ENCODE measurements around the gene HEMK1.

HEMK1 gene

GRCh38 chr3:50568947-50569749 is at the start of gene HEMK1:
HEMK1 (plus strand) TSS chr3:50569522; CDS start chr3:50571105, 1,583 bp downstream.
- DNase-seq (ENCODE audit: low read depth in 2 of 2) = peak; percentile 89 to 90

DNA sequence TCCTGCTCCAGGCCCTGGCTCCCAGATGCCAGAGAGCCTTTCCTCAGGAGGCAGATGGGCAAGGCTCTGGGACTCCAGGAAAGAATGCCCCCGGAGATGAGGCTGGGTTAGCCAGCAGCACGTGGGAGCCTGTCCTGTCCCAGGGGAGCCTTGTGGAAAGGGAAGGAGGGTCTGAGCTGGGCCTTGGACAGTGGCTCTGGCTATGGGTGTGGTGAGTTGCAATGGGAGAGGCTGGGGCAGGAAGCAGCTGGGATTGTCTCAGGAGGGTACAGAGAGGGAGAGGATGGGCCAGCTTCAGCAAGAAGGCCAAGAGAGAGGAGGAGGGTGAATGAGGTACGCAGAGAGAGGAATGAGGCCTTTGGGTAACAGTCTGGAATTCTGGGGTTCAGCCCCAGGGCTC is 48.5 kb upstream of the HEMK1 start:
- DNase-seq (ENCODE audit: low read depth in 2 of 2) = no peak

DNA sequence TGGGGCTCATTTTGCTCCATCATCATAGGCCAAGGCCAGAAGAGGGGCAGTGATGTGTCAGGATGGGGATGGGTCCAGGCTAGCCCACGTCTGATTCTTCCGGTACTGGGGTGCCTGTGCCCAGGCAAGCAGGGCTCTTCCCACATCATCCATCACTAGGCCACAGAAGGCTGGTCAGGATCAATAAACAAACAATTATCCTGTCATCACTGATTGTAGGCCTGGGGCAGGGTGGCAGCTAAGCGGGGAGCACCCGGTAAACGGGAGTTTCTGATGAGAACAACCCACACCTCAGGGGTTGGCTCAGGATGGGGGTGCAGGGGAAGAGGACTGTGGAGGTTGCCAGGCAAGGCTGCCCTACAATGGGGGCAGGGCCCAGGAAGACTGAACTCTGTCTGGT is 47.8 kb upstream of the HEMK1 start:
- no peak for DNase-seq (ENCODE audit: low read depth in 2 of 2)

GRCh38 chr3:50523279-50523811 is 46.0 kb upstream of the HEMK1 start:
- no peak for DNase-seq (ENCODE audit: low read depth in 2 of 2)

- DNase-seq (ENCODE audit: low read depth in 2 of 2) = no peak
These were observed 44.6 kb upstream of the HEMK1 start for GRCh38 chr3:50524746-50525145.

DNA sequence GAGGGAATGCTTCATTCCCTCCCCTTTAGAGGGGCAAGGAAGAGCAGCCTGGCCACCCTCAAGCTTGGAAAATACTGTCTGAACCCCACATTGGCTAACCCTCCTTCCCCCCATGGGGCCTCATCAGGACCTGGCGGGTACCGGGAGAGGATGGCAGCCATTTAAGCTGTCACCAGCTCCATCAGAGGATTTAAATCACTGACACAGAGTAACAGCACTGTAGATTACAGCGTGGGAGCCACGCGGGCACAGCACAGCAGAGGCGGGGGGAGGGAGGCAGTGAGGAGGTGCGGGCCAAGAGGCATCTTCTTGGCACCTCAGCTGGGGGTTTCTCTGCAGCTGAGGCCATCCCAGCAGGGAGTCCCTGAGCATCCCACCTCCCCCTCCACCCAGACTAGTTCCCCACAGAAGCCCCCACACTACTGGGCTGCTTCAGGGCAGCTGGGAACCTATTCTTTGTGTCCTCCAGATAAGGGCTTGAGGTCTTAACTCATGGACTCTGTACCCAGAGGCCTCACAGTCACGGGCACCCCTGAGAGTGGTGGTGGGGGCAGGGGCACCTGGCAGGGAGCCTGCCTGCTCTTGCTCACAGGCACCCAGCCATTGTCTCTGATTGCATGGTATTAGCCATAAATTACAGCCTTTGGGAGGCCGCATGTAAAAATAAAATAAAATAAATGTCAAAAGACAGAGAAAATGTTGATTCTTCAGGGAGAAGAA is 44.0 kb upstream of the HEMK1 start:
- no peak for DNase-seq (ENCODE audit: low read depth in 2 of 2)

DNA sequence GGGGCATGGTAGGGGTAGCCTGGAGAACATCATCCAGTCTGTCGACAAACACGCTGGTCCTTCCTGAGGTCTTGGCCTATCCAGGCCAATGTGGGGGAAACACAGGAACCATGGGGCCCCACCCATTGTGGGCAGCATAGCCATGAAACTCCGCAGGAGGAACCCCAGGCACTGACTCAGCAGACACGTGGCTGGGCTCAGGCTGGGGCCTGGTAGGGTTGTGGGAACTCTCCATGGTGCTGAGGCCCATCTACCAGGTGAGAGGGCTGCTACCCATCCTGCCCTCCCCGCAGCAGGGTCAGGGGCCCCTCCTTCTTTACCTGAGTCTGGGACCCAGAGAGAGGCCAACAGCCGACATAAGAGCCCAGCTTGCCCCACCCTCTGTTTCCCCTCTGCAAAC is 43.3 kb upstream of the HEMK1 start:
- peak in 1 of 2 donors; percentile 29 for DNase-seq (ENCODE audit: low read depth in 2 of 2)

DNA sequence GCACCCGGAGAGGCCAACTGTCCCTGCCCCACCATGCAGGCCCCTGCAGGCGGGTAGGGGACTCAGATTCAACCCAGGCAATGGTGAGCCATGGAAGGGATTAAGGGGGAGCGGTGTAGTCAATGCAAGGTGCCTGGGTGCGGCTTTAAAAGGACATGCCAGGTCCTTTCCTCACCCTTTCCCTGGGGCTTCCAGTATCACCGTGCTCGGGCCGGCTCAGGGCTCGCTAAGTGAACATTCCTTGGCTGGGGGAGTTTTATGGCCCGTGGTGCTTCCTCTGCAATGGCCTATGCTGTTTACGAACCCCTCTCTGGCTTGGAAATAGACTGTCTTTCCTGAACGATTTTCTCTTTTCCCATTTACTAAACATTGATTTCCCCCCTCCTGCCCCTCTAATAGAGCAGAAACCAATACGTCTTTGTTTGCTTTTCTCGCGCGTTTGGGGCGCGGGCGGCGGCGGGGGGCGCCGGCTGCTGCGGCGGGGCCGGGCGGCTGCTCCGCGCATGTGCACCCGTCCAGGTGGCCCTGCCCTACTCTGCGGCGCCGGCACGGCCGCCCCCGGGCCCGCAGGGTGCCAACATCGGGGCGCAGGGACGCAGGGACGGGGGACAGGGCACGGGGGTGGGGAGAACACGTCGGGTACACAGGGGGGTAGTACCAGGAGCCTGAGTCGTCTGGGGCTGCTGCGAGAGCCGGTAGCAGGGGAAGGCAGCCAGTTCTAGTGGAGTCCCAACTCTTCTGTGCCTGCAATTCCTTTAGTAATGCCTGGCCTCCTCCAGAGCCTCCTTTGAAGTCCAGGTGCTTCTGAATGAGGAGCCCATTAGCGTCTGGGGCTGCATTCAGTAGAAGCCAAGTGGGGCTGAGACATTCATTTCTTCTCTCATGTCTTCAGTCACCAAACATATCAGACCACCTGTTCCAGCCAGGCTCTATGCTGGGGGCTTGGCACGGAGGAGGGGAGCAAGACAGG is 39.0 kb upstream of the HEMK1 start:
- no peak for DNase-seq (ENCODE audit: low read depth in 2 of 2)

GRCh38 chr3:50531201-50531600 is 38.1 kb upstream of the HEMK1 start:
- DNase-seq (ENCODE audit: low read depth in 2 of 2) = no peak

GRCh38 chr3:50532062-50532705 is 37.1 kb upstream of the HEMK1 start:
- no peak for DNase-seq (ENCODE audit: low read depth in 2 of 2)

GRCh38 chr3:50533316-50533715 is 36.0 kb upstream of the HEMK1 start:
- DNase-seq (ENCODE audit: low read depth in 2 of 2) = no peak

DNA sequence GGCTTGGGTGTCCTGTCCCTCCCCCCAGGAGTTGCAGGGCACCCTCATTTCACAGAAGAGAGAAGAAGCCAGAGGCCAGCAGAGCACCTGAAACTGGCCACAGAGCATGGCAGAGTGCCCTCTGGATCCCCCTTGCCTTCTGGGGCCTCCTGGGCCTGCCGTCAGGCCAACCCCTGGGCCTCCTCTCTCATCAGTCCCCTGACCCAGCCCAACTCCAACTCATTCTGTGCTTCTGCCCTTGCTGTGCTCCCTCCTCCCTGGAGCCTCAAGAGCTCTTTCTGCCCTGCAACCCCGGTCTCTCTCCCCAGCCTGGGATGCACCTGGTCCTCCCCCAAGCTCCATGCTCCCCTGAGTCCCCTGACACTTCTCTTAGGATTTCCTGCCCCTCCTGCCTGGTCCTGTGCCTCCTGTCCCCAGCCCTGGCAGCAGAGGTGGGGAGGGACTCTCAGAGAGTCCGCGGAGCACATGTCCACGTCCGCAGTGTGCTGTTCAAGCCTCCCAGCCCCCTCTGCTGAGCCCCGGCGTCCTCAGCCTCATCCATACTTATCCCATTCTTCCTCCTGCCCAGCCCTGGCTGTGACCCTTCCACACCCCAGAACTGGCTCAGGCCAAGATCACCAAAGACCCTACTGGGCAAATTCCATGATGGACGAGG is 35.4 kb upstream of the HEMK1 start:
- DNase-seq (ENCODE audit: low read depth in 2 of 2) = no peak

- DNase-seq (ENCODE audit: low read depth in 2 of 2) = no peak
These were observed 34.5 kb upstream of the HEMK1 start for GRCh38 chr3:50534681-50535330.

DNA sequence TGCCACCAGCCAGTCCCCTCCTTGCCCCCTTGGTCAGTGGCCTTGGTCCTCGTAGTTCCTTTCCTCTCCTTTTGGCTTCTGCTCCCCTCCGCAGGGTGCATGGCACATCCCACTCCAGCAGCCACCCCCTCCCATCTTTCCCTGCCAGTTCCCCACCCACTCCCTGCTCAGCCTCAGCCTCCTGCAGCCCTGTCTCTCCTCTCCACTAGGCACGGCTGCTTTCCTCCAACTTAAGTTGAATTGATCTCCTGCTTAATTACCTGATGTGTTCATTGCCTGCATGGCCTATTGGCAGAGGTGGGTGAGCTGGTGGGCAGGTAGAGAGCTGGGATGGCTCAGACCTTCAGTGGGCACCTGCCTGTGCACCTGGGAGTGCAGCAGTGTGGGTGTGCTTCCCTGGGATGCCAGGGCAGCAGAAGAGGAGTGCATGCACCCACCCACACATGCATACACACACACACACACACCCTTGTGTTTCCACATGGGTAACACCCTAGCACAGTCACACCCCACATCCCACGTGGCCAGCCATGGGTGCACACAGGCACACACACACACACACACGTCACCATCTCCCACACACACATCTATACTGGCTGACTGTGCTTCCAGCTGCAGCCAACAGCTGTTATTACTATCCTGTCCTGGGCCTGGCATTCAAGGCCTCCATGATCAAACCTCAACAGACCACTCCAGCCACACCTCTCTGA is 32.7 kb upstream of the HEMK1 start:
- DNase-seq (ENCODE audit: low read depth in 2 of 2) = no peak

GRCh38 chr3:50537421-50538129 is 31.7 kb upstream of the HEMK1 start:
- DNase-seq (ENCODE audit: low read depth in 2 of 2) = no peak

DNA sequence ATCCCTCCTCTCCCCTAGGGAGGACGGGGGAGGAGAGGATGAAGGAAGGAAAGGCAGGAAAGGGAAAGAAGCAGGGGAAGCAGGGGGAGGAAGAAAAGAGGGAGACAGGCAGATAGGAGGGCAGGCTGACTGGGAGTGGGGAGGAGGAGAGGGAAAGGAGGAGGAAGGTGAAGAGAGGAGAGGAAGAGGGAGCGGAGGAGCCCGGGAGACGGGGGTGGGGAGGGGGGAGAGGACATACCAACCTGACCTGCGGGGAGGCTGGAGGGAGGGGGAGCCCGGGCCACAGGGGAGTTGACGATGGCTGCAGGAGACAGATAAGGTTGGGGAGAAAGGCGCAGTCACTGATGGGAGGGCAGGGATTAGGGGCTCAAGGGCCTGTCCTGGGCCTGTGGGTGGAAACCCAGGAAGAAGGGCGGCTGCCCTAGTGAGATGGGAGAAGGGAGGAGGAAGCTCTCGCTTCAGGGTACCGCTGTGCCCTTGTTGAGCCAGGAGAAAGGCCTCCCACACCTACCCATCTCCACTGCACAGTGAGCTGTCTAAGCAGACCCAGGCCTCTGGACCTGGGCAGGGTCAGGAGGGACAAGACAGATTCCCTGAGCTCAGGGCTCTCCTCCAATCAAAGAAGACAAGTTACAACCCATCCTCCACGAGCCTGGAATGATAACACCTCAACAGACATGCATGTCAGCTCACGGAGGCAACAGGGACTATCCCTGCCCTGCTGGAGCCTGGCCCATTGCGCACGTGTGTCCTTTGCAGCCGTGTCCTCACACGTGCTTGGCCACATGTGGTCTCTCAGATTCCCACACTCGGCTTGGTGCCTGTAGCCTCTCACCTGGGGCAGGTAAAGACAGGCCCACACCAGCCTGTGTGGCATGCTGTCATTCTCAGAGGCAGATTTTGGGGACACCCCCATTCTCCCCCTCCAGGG is 29.7 kb upstream of the HEMK1 start:
- DNase-seq (ENCODE audit: low read depth in 2 of 2) = no peak

DNA sequence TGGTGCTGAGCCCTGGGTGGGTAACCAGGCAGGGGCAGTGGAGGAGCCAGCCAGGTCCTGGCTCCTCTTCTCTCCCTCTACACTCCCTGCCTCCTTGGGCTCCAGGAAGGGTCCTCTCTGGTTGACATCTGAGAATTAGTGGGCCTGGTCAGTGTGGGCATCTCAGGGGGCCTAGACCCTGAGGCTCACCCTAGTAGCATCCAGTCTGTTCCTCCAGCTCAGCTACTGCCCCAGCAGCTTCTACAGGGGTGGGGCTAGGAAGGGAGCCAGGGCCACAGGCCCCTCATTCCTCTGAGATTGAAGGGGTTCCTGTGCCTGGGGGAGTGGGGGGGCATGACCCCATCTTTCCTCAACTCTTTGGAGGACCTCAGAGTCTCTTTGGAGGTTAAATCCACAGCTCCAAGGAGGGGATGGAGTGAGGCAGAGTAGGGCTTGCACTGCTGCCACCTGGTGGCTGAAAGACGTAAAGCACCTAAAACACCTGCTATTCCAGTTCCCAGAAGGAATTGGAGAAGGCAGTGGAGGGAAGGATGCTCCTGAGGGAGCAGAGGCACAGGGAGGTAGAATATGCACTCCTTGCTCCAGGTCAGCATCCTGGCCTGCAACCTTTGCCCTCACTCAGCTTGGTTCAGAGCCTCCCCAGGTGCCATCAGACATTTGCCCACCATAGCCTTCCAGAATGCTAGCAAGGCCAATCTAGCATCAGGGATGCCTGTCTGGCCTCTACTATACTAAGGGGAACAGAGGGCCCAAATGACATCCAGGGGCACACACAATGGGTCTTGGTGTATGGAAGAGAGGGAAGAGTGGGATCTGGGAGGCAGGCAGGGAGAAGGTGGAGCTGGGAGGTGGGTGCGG is 26.9 kb upstream of the HEMK1 start:
- DNase-seq (ENCODE audit: low read depth in 2 of 2) = peak; percentile 24
